AG04450 (cell line): ENCODE results near the gene PLPP4. TPM values are rescaled to one million over a fixed set of nuclear protein-coding genes. Genes with fewer than 3 reads are reported as not detected.

ENCODE experiments used
- CTCF ChIA-PET: fragments of 300-600, 350-600 bp; formaldehyde crosslinking; extraction: SDS; loops from one replicate; lab custom pipeline; 2022; ENCODE audit warnings: antibody characterized with exemption, inconsistent platforms; lab: Charles Lee
- POLR2A ChIA-PET: fragments of 350-600 bp; formaldehyde crosslinking; extraction: SDS; loops from one replicate; lab custom pipeline; 2021; ENCODE audit warnings: antibody characterized with exemption, inconsistent platforms; lab: Yijun Ruan, JAX
- DNase-seq: peaks from one replicate; pipeline ENCODE4 v3.0.0-alpha.2; 2011; ENCODE audit warnings: low read depth, low spot score
- H3K27ac ChIP-seq: one replicate; pipeline ENCODE4 v1.5.1; 2012; ENCODE audit warnings: low read depth, low read length, control low read depth
- H3K27me3 ChIP-seq: one replicate; pipeline ENCODE4 v1.6.0; 2012; ENCODE audit warnings: low read length; ENCODE audit not compliant: control insufficient read depth, insufficient read depth
- H3K4me3 ChIP-seq: 2 replicates; pipeline ENCODE4 v1.5.1; 2011; ENCODE audit warnings: mild to moderate bottlenecking, low read depth, low read length, control low read depth
- H3K9me3 ChIP-seq: 2 replicates; pipeline ENCODE4 v1.5.1; 2012; ENCODE audit warnings: low read length; ENCODE audit not compliant: control insufficient read depth, insufficient read depth
- CTCF ChIP-seq: IDR thresholded peaks from 2 replicates; pipeline ENCODE4 v1.5.1; 2011; ENCODE audit warnings: low read depth, low read length, control low read depth, inconsistent platforms
- polyA plus RNA-seq: library from polyadenylated mRNA; depleted of rRNA; stranded (reverse); fragments of >200 nt; gene quantifications from 2 replicates; pipeline ENCODE4 v1.2.3, GENCODE V29; 2011

Gene PLPP4
- polyA plus RNA-seq, 1 experiment: not detected

GRCh38 chr10:120428754-120429153 is 28.3 kb upstream of the PLPP4 start:
- H3K9me3 ChIP-seq: peaks cover 18% of the 10 kb centered on the region; the same call in 1 of the 2 replicates
- ChIA-PET CTCF (no interaction called here), POLR2A (no interaction called here)
- DNase-seq: no peak
- no peak overlapping the region for H3K27ac ChIP-seq
- no peak for TF ChIP-seq CTCF
- no peaks in the 10 kb centered on the region for H3K27me3 ChIP-seq
- H3K4me3 ChIP-seq: no peak overlapping the region

GRCh38 chr10:120429395-120429794 is 27.6 kb upstream of the PLPP4 start:
- Histone ChIP-seq H3K9me3 (peaks cover 18% of the 10 kb centered on the region; the same call in 1 of the 2 replicates), H3K4me3 (no peak overlapping the region), H3K27ac (no peak overlapping the region), H3K27me3 (no peaks in the 10 kb centered on the region)
- no peak for DNase-seq
- no peak for TF ChIP-seq CTCF
- CTCF ChIA-PET: no interaction called here
- POLR2A ChIA-PET: no interaction called here

- H3K27ac ChIP-seq: no peak overlapping the region
- ChIA-PET POLR2A (no interaction called here), CTCF (no interaction called here)
- no peak overlapping the region for H3K4me3 ChIP-seq
- peaks cover 24% of the 10 kb centered on the region; the same call in 1 of the 2 replicates for H3K9me3 ChIP-seq
- no peak for TF ChIP-seq CTCF
- no peaks in the 10 kb centered on the region for H3K27me3 ChIP-seq
- DNase-seq: no peak
Measured at GRCh38 chr10:120431251-120431651, 25.8 kb upstream of the PLPP4 start.

GRCh38 chr10:120432209-120432608 is 24.8 kb upstream of the PLPP4 start:
- no peaks in the 10 kb centered on the region for H3K27me3 ChIP-seq
- no peak for TF ChIP-seq CTCF
- ChIA-PET CTCF (no interaction called here), POLR2A (no interaction called here)
- H3K27ac ChIP-seq: no peak overlapping the region
- DNase-seq: no peak
- peaks cover 25% of the 10 kb centered on the region; the same call in 1 of the 2 replicates for H3K9me3 ChIP-seq
- no peak overlapping the region for H3K4me3 ChIP-seq

GRCh38 chr10:120433141-120433540 is 23.9 kb upstream of the PLPP4 start:
- CTCF ChIA-PET: no interaction called here
- no peak for DNase-seq
- POLR2A ChIA-PET: no interaction called here

More at GRCh38 chr10:120433141-120433540, 23.9 kb upstream of the PLPP4 start:
- Histone ChIP-seq H3K27me3 (no peaks in the 10 kb centered on the region), H3K4me3 (no peak overlapping the region), H3K27ac (no peak overlapping the region), H3K9me3 (peaks cover 28% of the 10 kb centered on the region; the same call in 1 of the 2 replicates)
- no peak for TF ChIP-seq CTCF
